PFSK-1 (cell line): ENCODE measurements around the gene TRIM45.

Experiments
- FOXP2 ChIP-seq: optimal IDR thresholded peaks from 2 replicates; pipeline ENCODE3; 2011; ENCODE audit warnings: borderline replicate concordance, control low read depth, inconsistent platforms; ENCODE audit not compliant: insufficient read depth; ENCODE audit errors: extremely low read length, extremely low read depth
- POLR2AphosphoS5 ChIP-seq: IDR thresholded peaks from 2 replicates; pipeline ENCODE4 v1.6.1; 2012; ENCODE audit warnings: low read depth, mild to moderate bottlenecking, control low read depth, low read length, moderate library complexity
- SIN3A ChIP-seq: IDR thresholded peaks from 2 replicates; pipeline ENCODE4 v1.6.1; 2012; ENCODE audit warnings: mild to moderate bottlenecking, low read length, moderate library complexity, borderline replicate concordance; ENCODE audit not compliant: insufficient read depth
- TAF1 ChIP-seq: IDR thresholded peaks from 2 replicates; pipeline ENCODE4 v1.6.1; 2012; ENCODE audit warnings: low read length, control low read depth, borderline replicate concordance; ENCODE audit not compliant: insufficient read depth
- TF ChIP-seq, protein P1 (sequence below), 2 experiments: IDR thresholded peaks; 2 replicates each; pipeline versions ENCODE4 v1.6.1 to v1.8.0; 2011 to 2012; ENCODE audit warnings: low read depth in 2 of 2, low read length in 2 of 2, control low read depth in 1 of 2, inconsistent platforms in 1 of 2, mild to moderate bottlenecking in 1 of 2, moderate library complexity in 1 of 2; ENCODE audit not compliant: insufficient read depth in 1 of 2

Gene TRIM45

GRCh38 chr1:117107364-117107763 lies 14.2 kb downstream of the TRIM45 start:
- TF ChIP-seq TAF1 (no peak), SIN3A (no peak), FOXP2 (no peak), POLR2AphosphoS5 (no peak)
- TF ChIP-seq, protein P1, sequence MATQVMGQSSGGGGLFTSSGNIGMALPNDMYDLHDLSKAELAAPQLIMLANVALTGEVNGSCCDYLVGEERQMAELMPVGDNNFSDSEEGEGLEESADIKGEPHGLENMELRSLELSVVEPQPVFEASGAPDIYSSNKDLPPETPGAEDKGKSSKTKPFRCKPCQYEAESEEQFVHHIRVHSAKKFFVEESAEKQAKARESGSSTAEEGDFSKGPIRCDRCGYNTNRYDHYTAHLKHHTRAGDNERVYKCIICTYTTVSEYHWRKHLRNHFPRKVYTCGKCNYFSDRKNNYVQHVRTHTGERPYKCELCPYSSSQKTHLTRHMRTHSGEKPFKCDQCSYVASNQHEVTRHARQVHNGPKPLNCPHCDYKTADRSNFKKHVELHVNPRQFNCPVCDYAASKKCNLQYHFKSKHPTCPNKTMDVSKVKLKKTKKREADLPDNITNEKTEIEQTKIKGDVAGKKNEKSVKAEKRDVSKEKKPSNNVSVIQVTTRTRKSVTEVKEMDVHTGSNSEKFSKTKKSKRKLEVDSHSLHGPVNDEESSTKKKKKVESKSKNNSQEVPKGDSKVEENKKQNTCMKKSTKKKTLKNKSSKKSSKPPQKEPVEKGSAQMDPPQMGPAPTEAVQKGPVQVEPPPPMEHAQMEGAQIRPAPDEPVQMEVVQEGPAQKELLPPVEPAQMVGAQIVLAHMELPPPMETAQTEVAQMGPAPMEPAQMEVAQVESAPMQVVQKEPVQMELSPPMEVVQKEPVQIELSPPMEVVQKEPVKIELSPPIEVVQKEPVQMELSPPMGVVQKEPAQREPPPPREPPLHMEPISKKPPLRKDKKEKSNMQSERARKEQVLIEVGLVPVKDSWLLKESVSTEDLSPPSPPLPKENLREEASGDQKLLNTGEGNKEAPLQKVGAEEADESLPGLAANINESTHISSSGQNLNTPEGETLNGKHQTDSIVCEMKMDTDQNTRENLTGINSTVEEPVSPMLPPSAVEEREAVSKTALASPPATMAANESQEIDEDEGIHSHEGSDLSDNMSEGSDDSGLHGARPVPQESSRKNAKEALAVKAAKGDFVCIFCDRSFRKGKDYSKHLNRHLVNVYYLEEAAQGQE (IDR thresholded peaks at IDR 0.05; ENCODE audit: insufficient read depth in 1 of 2, low read depth in 2 of 2, low read length in 2 of 2), result no peak

DNA sequence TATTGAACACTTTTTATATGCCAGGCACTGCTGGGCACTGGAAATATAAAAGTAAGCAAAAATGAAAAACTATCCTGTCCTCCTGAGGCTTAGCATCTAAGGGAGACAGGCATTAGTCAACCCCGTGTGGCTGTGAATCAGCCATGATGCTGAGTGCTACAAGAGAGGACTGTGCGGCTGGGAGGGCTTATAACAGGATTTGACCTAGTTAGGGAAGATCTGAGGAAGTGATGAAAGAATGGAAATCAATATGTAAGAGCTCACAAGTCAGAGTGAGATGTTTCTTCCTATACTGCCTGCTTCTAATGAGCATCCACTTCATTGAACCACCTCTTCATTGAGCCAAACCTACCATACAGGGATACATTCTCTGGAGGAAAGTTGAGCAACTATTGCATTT lies 15.1 kb downstream of the TRIM45 start:
- TF ChIP-seq FOXP2 (no peak), POLR2AphosphoS5 (no peak), TAF1 (no peak), SIN3A (no peak)
- TF ChIP-seq, protein P1 (IDR thresholded peaks at IDR 0.05; ENCODE audit: insufficient read depth in 1 of 2, low read depth in 2 of 2, low read length in 2 of 2), result no peak

DNA sequence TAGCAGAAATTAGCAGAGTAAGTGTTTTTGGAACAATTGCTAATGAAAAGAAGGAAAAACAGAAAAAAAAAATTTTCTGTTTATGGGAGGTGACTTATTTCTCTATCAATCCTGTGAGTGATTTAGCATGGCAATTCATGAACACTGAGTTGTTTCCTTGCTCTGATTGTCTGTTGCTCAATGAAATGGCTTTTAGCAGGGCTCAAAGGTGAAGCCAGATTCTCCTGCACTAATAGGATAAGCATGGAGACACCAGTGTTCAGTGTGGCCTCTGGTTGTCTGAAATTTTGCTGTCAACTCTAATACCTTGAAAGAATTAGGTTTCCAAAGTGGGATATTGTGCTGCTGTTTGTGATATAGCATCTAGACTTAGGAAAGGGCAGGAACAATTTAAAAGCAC lies 15.8 kb downstream of the TRIM45 start:
- no peak for TF ChIP-seq TAF1
- no peak for TF ChIP-seq POLR2AphosphoS5
- TF ChIP-seq, protein P1 (IDR thresholded peaks at IDR 0.05; ENCODE audit: insufficient read depth in 1 of 2, low read depth in 2 of 2, low read length in 2 of 2), result no peak
- no peak for TF ChIP-seq SIN3A
- TF ChIP-seq FOXP2, result no peak

- TF ChIP-seq, protein P1 (IDR thresholded peaks at IDR 0.05; ENCODE audit: insufficient read depth in 1 of 2, low read depth in 2 of 2, low read length in 2 of 2), result no peak
- TF ChIP-seq FOXP2 (no peak), TAF1 (no peak), POLR2AphosphoS5 (no peak), SIN3A (no peak)
Observed at GRCh38 chr1:117104986-117105385, 16.6 kb downstream of the TRIM45 start.

GRCh38 chr1:117101334-117101733 lies 20.2 kb downstream of the TRIM45 start:
- no peak for TF ChIP-seq FOXP2
- no peak for TF ChIP-seq POLR2AphosphoS5
- TF ChIP-seq SIN3A, result no peak
- no peak for TF ChIP-seq TAF1
- TF ChIP-seq, protein P1 (IDR thresholded peaks at IDR 0.05; ENCODE audit: insufficient read depth in 1 of 2, low read depth in 2 of 2, low read length in 2 of 2), result no peak
